ENCODE measurements around the gene CACNA2D3. TPM values are rescaled to one million over a fixed set of nuclear protein-coding genes. Genes with fewer than 3 reads are reported as not detected.

Gene CACNA2D3
- total RNA-seq, 1 donor from 2014 or later, result 2.5 TPM

GRCh38 chr3:54773271-54773670 is 650.9 kb downstream of the CACNA2D3 start:
- Mint-ChIP-seq H3K27me3 (peaks cover 7% of the 10 kb centered on the region), H3K27ac (no peak overlapping the region), H3K4me1 (ENCODE audit: unreplicated experiment) (peaks cover 17% of the 10 kb centered on the region), H3K4me3 (no peak overlapping the region), H3K9me3 (no peaks in the 10 kb centered on the region), H3K36me3 (no peaks in the 10 kb centered on the region)
- TF ChIP-seq CTCF (conservative IDR thresholded peaks at IDR 0.05), result no peak
- DNase-seq (ENCODE audit: extremely low spot score, unreplicated experiment), result no peak

GRCh38 chr3:54776601-54777000 is 654.2 kb downstream of the CACNA2D3 start:
- no peaks in the 10 kb centered on the region for H3K36me3 Mint-ChIP-seq
- peaks cover 14% of the 10 kb centered on the region for H3K27me3 Mint-ChIP-seq
- TF ChIP-seq CTCF (conservative IDR thresholded peaks at IDR 0.05), result no peak
- no peaks in the 10 kb centered on the region for H3K9me3 Mint-ChIP-seq
- no peak for DNase-seq (ENCODE audit: extremely low spot score, unreplicated experiment)
- peaks cover 24% of the 10 kb centered on the region for H3K4me1 Mint-ChIP-seq (ENCODE audit: unreplicated experiment)
- no peak overlapping the region for H3K27ac Mint-ChIP-seq
- H3K4me3 Mint-ChIP-seq, result no peak overlapping the region

GRCh38 chr3:54777141-54777540 is 654.8 kb downstream of the CACNA2D3 start:
- peaks cover 14% of the 10 kb centered on the region for H3K27me3 Mint-ChIP-seq
- H3K27ac Mint-ChIP-seq, result no peak overlapping the region

GRCh38 chr3:54780336-54780735 is 658.0 kb downstream of the CACNA2D3 start:
- no peak for TF ChIP-seq CTCF (conservative IDR thresholded peaks at IDR 0.05)
- H3K27ac Mint-ChIP-seq, result no peak overlapping the region
- no peak overlapping the region for H3K4me3 Mint-ChIP-seq
- H3K36me3 Mint-ChIP-seq, result no peaks in the 10 kb centered on the region
- no peaks in the 10 kb centered on the region for H3K9me3 Mint-ChIP-seq
- peaks cover 17% of the 10 kb centered on the region for H3K27me3 Mint-ChIP-seq
- DNase-seq (ENCODE audit: extremely low spot score, unreplicated experiment), result no peak
- peaks cover 7% of the 10 kb centered on the region for H3K4me1 Mint-ChIP-seq (ENCODE audit: unreplicated experiment)

More at GRCh38 chr3:54777141-54777540, 654.8 kb downstream of the CACNA2D3 start:
- Mint-ChIP-seq H3K9me3 (no peaks in the 10 kb centered on the region), H3K36me3 (no peaks in the 10 kb centered on the region), H3K4me3 (no peak overlapping the region), H3K4me1 (ENCODE audit: unreplicated experiment) (peaks cover 18% of the 10 kb centered on the region)
- DNase-seq (ENCODE audit: extremely low spot score, unreplicated experiment), result no peak
- TF ChIP-seq CTCF (conservative IDR thresholded peaks at IDR 0.05), result no peak

GRCh38 chr3:54781728-54782127 is 659.4 kb downstream of the CACNA2D3 start:
- TF ChIP-seq CTCF (conservative IDR thresholded peaks at IDR 0.05), result no peak
- peaks cover 3% of the 10 kb centered on the region for H3K9me3 Mint-ChIP-seq
- H3K4me1 Mint-ChIP-seq (ENCODE audit: unreplicated experiment), result peaks cover 7% of the 10 kb centered on the region
- no peaks in the 10 kb centered on the region for H3K36me3 Mint-ChIP-seq
- H3K27ac Mint-ChIP-seq, result no peak overlapping the region
- peaks cover 15% of the 10 kb centered on the region for H3K27me3 Mint-ChIP-seq
- DNase-seq (ENCODE audit: extremely low spot score, unreplicated experiment), result no peak
- no peak overlapping the region for H3K4me3 Mint-ChIP-seq

- Mint-ChIP-seq H3K4me3 (no peak overlapping the region), H3K27ac (no peak overlapping the region), H3K9me3 (peaks cover 17% of the 10 kb centered on the region), H3K36me3 (no peaks in the 10 kb centered on the region), H3K27me3 (peaks cover 12% of the 10 kb centered on the region), H3K4me1 (ENCODE audit: unreplicated experiment) (peaks cover 7% of the 10 kb centered on the region)
- no peak for DNase-seq (ENCODE audit: extremely low spot score, unreplicated experiment)
- TF ChIP-seq CTCF (conservative IDR thresholded peaks at IDR 0.05), result no peak
Measured at GRCh38 chr3:54783611-54784010, 661.3 kb downstream of the CACNA2D3 start.
